C1 segment of cervical spinal cord (tissue), 14 donors: ENCODE results near the gene FGFRL1.

Source experiments
- DNase-seq, 14 donors: peaks; one replicate each; lab custom pipeline; 2025; lab: John Stamatoyannopoulos, UW

FGFRL1 gene, protein sequence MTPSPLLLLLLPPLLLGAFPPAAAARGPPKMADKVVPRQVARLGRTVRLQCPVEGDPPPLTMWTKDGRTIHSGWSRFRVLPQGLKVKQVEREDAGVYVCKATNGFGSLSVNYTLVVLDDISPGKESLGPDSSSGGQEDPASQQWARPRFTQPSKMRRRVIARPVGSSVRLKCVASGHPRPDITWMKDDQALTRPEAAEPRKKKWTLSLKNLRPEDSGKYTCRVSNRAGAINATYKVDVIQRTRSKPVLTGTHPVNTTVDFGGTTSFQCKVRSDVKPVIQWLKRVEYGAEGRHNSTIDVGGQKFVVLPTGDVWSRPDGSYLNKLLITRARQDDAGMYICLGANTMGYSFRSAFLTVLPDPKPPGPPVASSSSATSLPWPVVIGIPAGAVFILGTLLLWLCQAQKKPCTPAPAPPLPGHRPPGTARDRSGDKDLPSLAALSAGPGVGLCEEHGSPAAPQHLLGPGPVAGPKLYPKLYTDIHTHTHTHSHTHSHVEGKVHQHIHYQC

DNA sequence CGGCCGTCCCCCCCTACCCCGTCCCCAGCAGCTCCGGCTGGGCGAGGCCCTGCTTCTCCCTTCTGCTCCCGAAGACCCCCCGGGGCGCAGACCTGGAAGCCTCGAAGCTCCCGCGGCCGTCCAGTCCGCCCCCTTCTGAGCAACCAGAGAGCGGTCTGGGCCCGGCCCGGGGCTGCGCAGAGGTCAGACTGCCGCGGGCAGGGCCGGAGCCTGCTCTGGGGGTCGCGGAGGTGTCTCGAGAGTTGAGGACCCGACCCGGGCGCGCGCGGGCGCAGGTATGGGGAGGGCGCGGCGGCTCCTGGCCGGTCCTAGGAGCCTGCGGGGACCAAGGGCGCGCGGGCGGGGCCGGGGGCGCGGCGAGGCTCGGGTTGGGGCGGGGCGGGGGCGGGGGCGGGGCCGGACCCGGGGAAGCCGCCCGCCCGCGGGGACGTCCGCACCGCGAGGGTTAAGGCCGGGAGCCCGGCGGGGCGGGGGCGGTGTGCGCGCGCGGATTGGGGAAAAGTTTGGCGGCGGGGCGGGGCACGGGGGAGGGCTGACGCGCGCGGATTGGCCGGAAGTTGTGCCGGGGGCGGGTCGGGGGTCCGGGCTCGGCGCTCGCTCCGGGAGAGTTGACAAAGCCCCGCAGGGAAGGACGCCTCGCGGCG lies at the start of gene FGFRL1:
Gene FGFRL1, plus strand, starts transcription at position 605 of the 644 bp plus-strand sequence. CDS start 860 bp downstream, outside the sequence.
- peak in 12 of 14 donors; percentile 11 to 88 (median 58) for DNase-seq

DNA sequence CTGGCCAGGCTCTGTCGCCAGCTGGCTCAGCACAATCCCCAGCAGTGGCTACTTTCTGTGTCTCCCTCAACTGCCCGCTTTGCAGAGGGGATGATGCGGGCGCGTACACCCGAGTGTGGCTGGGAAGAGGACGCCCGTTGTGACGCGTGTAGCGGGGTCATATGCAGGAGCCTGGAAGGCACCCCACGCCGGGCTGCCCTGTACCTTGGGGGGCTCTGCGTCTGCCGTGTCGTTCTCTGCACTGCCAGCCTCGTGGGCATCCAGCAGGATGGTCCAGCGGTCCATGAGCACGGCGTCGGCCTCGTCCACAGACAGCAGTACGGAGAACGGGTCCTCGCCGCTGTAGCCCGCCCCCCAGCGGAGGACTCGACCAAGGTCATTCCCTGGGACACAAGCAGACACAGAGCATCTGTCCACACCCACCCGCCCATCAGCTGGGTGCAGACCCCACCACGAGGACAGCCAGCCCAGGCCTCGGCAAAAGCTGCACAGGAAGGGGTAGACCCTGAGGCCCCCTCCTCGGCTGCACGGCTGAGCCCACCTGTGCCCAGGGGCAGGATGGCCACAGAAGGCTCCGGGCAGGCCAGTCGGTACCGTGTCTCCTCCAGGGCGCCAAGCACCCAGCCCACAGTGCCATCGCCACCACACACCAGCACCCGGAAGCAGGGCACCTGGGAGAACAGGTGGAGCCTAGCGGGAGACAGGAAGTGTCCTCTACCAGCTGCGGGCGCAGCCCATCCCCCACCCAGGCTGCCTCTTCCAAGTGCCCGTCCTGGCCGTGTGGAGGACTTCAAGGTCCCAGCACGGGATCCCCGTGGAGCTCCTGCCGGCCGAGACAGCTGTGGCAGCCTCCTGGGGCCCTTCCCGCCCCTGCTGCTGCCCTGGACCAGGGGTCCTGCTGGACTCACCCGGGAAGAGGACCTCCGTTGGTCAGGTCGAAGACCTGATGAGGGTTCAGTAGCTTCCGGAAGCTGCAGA lies 48.9 kb upstream of the FGFRL1 start:
- DNase-seq: no peak

- no peak for DNase-seq
Observed at GRCh38 chr4:963276-964225, 47.9 kb upstream of the FGFRL1 start.

DNA sequence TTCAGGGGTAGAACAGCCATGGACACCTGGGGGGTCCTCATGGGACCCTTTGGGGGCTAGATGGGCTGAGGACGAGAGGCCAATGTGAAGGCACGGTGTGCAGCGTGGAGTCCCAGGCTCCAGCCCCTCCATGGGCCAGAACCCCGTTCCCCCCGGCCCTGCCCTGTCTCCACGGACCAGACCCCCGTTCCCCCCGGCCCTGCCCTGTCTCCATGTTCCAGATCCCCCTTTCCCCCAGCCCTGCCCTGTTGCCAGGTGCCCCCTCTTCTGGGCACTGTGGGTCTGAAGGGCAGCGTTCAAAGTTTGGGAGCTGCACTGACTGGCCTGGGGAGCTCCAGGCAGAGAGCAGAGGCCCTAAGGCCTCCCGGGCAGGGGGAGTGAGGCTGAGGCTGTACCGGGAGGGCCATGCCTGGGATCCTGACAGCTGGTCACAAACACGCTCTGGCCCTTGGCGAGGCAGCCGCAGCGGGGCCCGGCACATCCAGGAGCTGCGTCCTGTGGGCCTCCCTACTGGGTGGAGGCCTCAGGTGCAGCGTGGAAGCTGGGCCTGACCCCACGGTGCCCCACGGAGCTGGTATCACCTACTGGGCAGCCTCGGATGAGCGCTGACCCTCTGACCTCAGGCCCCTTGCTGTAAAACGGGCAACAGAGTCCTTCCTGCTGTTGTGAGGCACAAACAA lies 46.9 kb upstream of the FGFRL1 start:
- DNase-seq: no peak

GRCh38 chr4:965048-965765 lies 46.2 kb upstream of the FGFRL1 start:
- no peak for DNase-seq

DNA sequence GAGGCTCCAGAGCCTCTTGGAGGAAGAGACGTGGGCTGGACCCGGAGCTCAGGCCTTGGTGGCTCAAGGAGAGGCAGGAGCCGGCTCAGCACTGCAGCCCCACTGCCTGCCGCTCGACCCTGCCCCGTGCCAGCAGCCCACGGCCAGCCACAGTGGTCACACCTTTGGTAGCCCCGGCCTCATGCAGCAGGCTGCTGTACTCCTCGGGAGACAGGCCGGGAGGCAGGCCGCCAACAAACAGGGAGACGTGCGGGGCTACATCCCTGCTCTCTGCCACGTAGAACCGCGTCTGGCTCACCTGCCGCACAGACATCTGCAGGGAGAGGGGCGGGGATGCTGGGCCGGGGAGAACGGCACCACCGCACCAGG lies 45.7 kb upstream of the FGFRL1 start:
- DNase-seq: no peak

DNA sequence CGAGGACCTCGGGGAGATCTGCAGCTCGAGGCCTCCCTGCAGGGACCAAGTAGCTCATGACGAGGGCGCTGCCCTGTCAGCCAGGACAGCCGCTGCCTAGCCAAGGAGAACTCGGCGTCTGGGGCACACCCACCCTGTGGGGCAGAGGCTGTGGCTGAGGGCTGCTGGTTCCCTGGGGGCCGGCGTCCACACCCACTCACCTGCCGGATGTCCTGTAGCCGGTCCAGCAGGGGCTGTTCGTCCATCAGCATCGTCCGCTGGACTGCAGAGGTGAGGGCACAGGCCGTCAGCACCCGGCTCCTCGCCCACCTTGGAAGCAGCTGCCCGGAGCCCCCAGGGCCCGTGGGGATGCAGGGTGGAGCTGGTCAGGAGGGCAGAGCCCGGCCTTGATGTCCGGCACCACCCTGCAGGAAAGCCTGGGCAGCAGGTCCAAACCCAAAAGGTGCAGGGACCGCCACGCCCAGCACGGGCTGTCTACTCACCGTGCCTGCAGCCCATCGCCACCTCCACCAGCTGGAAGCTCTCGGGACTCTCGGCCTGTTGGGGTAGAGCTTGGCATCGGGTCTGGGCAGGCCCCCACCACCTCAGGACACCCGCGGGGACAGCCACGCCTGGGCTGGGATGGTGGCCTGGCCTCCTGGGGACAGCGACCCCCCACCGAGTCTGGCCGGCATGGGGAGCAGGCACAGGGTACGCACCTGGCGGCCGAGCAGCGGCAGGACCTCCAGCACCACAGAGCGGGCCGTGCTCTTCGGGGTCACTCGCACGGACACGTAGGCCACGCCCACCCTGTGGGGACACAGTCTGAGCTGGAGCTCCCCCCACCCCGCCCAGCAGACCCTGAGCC lies 44.9 kb upstream of the FGFRL1 start:
- no peak for DNase-seq

DNA sequence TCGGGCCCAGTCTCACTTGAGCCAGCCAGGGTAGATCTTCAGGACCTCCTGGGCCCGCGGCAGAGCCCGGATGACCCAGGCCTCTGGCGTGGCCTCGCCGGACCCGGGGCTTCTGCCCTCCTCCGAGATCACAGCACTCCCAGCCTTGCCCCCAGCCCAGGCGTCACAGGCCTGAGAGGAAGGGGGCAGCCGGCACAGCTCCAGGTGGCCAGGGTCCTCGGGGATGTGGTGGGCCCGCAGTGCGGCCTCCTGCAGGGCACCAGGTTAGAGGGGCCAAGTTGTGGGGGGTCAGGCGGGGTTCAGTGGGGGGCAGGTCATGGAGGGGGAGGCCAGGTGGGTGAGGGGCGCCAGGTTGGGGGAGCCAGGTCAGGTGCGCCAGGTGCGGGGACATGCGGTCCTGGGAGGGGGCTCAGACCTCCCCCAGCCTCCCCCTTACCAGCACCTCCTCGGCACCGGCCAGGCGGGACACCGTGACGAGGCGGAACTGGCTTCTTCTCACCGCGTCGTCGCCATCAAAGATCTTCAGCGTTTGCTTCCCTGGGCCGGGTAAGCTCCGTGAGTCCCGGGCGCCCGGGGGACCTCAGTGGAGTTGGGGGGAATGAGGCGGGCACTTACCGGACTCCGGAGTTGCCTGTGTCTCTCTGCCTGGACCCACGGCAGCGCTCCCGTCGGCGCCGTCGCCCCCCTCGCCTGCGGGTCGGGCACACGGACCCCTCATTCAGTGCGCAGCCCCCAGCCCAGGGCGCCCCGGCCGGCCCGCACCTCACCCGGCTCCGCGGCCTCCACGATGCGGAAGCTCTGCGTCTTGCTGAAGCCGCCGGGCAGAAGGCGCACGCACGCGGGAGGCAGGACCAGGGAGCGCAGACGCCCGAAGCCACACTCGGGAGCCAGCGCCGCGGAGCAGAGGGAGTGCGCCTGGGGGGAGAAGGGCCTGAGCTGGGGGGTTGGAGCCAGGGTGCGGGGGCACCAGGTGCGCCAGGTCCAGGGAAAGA lies 44.0 kb upstream of the FGFRL1 start:
- DNase-seq: no peak

GRCh38 chr4:968221-968620 lies 43.2 kb upstream of the FGFRL1 start:
- no peak for DNase-seq

DNA sequence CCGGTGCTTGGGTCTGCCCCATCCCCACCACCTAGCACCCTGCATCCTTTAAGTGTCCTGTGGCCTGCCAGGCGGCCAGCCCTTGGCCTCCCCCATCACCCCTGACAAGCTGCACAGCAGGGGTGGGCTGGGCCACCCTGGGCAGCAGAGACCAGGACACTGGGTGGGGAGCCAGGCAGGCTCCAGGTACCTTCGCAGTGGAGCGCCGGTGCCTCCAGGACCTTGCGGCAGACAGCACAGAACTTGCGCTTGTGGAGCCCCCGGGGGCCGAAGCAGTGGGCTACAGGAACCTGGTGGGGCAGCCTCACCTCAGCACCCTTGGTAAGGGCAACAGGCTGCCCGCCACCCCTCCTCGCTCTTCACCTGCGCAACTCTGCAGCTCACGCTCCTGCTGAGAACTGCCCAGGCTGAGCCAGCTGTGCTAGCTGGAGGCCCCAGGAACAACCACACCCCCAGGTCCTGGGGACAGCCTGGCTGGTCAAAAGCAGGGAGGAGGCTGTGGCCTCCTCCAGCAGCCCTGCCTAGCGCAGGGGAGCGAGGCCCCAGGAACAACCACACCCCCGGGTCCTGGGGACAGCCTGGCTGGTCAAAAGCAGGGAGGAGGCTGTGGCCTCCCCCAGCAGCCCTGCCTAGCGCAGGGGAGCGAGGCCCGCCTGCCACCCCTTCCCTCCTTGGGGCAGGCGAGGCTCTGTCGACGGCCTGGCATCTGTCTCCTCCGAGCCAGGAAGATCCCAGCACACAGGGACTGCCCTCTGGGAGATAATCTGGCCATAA lies 42.6 kb upstream of the FGFRL1 start:
- no peak for DNase-seq

DNA sequence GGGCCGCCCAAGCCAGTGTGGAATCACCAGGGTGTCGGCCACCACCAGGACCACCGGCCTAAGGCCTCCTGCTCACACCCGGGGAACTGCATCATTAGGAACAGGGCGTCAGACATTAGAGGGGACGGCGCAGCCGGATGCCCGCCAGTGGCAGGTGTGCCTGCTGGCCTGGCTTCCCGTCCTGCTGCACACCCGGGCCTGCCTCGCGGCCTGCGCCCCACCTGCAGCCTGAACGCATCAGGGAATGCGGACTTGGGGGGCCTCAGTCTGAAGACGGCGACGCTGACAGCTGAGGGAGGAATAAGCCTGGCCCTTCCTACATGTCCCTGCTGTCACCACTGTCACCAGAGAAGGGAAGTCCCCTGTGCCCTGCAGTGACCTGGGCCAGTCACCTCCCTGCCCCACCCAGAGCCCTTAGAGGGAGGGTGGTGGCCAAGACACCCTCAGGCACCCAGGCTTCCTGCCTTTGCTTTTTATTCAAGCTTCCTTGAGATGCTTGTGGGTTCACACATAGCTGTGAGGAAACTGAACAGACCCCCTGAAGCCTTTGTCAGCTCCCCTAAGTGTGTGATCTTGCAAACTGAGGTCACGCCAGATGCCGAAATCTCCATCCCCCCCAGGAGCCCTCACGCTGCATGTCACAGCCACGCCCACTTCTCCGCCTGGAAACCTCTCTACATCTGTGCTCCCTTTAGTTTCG lies 41.2 kb upstream of the FGFRL1 start:
- DNase-seq: no peak

GRCh38 chr4:970854-971520 lies 40.4 kb upstream of the FGFRL1 start:
- DNase-seq: no peak

DNA sequence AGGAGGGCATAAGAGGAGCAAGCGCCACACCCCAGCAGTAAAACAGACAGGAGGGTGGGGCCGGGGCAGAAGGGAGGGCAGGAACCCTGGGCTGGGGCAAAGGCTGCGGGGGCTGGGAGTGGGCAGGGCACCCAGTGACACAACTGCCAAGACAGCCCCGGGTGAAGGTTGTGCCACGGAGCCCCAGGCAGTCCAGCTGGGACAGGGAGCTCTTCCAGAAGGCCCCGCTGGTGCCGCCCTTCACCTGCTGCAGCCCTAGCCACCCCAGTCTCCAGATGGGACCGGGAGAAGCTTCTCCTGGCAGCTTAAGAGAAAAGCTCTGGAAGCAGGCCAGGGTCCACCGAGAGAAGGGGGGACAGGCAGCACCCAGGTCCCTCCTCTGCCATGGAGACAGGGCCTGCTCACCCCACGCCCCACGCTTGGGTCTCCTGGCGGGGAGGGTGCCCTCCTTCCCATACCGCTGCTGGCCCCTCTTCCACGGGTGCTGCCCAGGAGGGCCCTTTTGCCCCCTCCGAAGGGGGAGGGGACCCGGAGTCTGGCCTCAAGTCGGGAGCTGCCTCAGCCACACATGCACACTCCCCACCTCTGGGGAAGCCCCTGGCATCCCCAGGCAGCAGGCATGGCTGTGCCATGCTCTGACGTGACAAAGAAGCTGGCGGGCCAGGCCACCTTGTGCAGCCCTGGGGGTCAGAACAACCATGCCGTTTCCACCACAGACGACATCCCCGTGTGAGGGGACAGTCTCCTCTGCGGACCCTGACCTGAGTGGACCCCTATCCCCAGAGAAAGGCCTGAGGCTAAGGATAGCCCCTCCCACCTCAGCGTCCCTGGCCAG lies 39.5 kb upstream of the FGFRL1 start:
- no peak for DNase-seq
